ENCODE measurements around the gene AKAP7. TPM values are rescaled to one million over a fixed set of nuclear protein-coding genes. Genes with fewer than 3 reads are reported as not detected.

Gene AKAP7
- total RNA-seq, 2 experiments from 2014 or later, result 6.2 to 6.5 TPM

GRCh38 chr6:131116321-131116720, 18.9 kb upstream of the AKAP7 start:
- intact Hi-C loops (cut with micrococcal nuclease), result loop anchor here (1.0 kb wide), 1 partner anchor 231 kb away; no protein-coding TSS in a partner anchor
- peaks cover 1% of the 10 kb centered on the region for H3K27me3 Mint-ChIP-seq
- POLR2A ChIA-PET, result no interaction called here
- no peak overlapping the region for H3K27ac Mint-ChIP-seq
- CTCF ChIA-PET, result interaction anchor here (0.6 to 7.2 kb wide), 11 partner anchors 10 to 550 kb away, joined by 3 to 117 read pairs (median 6); partner anchors contain the start of gene MED23
- DNase-seq (no peak), ATAC-seq (no peak)
- H3K36me3 Mint-ChIP-seq (ENCODE audit: low read depth), result no peaks in the 10 kb centered on the region
- no peak overlapping the region for H3K4me3 Mint-ChIP-seq
- TF ChIP-seq, protein P1, sequence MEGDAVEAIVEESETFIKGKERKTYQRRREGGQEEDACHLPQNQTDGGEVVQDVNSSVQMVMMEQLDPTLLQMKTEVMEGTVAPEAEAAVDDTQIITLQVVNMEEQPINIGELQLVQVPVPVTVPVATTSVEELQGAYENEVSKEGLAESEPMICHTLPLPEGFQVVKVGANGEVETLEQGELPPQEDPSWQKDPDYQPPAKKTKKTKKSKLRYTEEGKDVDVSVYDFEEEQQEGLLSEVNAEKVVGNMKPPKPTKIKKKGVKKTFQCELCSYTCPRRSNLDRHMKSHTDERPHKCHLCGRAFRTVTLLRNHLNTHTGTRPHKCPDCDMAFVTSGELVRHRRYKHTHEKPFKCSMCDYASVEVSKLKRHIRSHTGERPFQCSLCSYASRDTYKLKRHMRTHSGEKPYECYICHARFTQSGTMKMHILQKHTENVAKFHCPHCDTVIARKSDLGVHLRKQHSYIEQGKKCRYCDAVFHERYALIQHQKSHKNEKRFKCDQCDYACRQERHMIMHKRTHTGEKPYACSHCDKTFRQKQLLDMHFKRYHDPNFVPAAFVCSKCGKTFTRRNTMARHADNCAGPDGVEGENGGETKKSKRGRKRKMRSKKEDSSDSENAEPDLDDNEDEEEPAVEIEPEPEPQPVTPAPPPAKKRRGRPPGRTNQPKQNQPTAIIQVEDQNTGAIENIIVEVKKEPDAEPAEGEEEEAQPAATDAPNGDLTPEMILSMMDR (IDR thresholded peaks at IDR 0.05), result no peak
- no peaks in the 10 kb centered on the region for H3K4me1 Mint-ChIP-seq (ENCODE audit: low read depth)
- no peaks in the 10 kb centered on the region for H3K9me3 Mint-ChIP-seq

DNA sequence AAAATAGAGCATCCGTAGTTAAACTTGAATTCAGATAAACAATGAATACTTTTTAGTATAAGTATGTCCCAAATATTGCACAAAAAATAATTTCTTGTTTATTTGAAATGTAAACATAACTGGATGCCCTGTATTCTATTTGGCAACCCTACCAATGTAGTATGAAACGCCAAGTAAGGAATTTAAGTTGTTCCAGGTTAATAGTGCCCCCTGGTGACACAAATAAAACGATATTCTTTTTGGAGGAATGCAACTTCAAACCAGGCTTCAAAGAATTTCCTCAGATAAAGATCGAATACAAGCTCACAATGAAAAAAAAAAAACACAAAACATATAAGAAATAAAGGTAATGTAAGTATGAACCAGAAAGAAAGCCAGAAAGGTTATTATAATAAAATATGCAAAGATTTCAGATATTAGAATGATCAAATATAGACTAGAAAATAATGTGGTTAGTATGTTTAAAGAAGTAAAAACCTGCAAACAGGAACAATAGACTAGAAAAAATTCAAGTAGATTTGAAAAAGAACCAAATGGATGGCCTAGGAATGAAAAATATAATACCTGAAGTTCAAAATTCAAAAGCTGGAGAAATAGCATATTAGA, 18.4 kb upstream of the AKAP7 start:
- H3K27ac Mint-ChIP-seq, result no peak overlapping the region
- TF ChIP-seq, protein P1 (IDR thresholded peaks at IDR 0.05), result peak; percentile 72
- ChIA-PET POLR2A (no interaction called here), CTCF (interaction anchor here (0.7 to 7.2 kb wide), 20 partner anchors 11 to 512 kb away, joined by 3 to 117 read pairs (median 4); partner anchors contain the start of gene MED23)
- H3K36me3 Mint-ChIP-seq (ENCODE audit: low read depth), result no peaks in the 10 kb centered on the region
- no peak for ATAC-seq
- no peak overlapping the region for H3K4me3 Mint-ChIP-seq
- peaks cover 1% of the 10 kb centered on the region for H3K27me3 Mint-ChIP-seq
- no peak for DNase-seq
- no peaks in the 10 kb centered on the region for H3K4me1 Mint-ChIP-seq (ENCODE audit: low read depth)
- intact Hi-C loops (cut with micrococcal nuclease), result loop anchor here (1.0 kb wide), 1 partner anchor 232 kb away; no protein-coding TSS in a partner anchor
- H3K9me3 Mint-ChIP-seq, result no peaks in the 10 kb centered on the region

- Mint-ChIP-seq H3K36me3 (ENCODE audit: low read depth) (no peaks in the 10 kb centered on the region), H3K9me3 (no peaks in the 10 kb centered on the region), H3K4me3 (no peak overlapping the region), H3K27me3 (no peaks in the 10 kb centered on the region), H3K27ac (no peak overlapping the region), H3K4me1 (ENCODE audit: low read depth) (no peaks in the 10 kb centered on the region)
- ChIA-PET CTCF (interaction anchor here (1.0 to 7.2 kb wide), 6 partner anchors 16 to 416 kb away, joined by 3 to 117 read pairs (median 10); no protein-coding TSS in a partner anchor), POLR2A (no interaction called here)
- ATAC-seq (no peak), DNase-seq (no peak)
- TF ChIP-seq, protein P1 (IDR thresholded peaks at IDR 0.05), result no peak
- intact Hi-C loops (cut with micrococcal nuclease), result no loop called here
Observed at GRCh38 chr6:131117878-131118277, 17.4 kb upstream of the AKAP7 start.

DNA sequence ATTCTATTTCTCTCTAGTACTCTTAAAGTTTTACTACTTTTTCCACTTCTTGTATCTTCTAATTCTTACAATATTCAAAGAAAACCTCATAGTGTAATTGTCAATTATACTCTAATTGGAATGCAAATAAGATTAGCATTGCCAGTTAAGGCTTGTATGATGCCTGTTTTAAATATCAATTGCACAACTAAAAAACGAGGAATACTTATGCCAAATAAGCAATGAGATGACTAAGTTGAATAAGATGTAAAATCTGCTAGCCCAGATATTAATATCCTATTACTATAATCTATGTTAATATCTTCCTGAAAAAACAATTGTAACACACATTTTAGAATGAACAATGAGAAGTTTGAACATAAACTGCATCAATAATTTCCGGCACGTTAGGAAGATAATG, 13.3 kb upstream of the AKAP7 start:
- H3K9me3 Mint-ChIP-seq, result no peaks in the 10 kb centered on the region
- TF ChIP-seq, protein P1 (IDR thresholded peaks at IDR 0.05), result no peak
- DNase-seq (no peak), ATAC-seq (no peak)
- intact Hi-C loops (cut with micrococcal nuclease), result no loop called here
- H3K36me3 Mint-ChIP-seq (ENCODE audit: low read depth), result no peaks in the 10 kb centered on the region
- H3K4me3 Mint-ChIP-seq, result no peak overlapping the region
- ChIA-PET CTCF (interaction anchor here (1.0 to 2.1 kb wide), 3 partner anchors 251 to 412 kb away, joined by 3 to 5 read pairs (median 4); no protein-coding TSS in a partner anchor), POLR2A (no interaction called here)
- no peaks in the 10 kb centered on the region for H3K27me3 Mint-ChIP-seq
- H3K4me1 Mint-ChIP-seq (ENCODE audit: low read depth), result no peaks in the 10 kb centered on the region
- H3K27ac Mint-ChIP-seq, result no peak overlapping the region

DNA sequence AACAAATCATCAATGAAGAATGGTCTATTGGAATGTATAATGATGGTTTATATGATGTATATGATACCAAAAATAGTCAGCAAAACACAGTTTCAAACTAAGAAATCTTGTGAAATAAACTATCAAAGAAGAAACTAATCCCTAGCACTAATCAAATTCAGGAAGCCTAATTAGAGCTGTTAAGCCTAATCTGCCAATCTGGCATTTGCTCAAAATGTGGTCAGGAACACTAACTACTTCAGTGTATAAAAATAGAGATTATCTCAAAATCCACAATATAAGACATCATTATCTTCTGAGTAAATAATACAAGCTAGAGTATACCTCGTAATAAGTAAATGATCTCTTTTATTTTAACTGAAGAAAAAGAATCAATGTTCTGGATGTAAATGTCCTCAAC, 12.8 kb upstream of the AKAP7 start:
- no peaks in the 10 kb centered on the region for H3K9me3 Mint-ChIP-seq
- H3K36me3 Mint-ChIP-seq (ENCODE audit: low read depth), result no peaks in the 10 kb centered on the region
- no peak overlapping the region for H3K4me3 Mint-ChIP-seq
- ChIA-PET POLR2A (no interaction called here), CTCF (interaction anchor here (0.7 to 1.3 kb wide), 3 partner anchors 237 to 411 kb away, joined by 3 to 4 read pairs (median 3); no protein-coding TSS in a partner anchor)
- no peaks in the 10 kb centered on the region for H3K27me3 Mint-ChIP-seq
- TF ChIP-seq, protein P1 (IDR thresholded peaks at IDR 0.05), result no peak
- no peak overlapping the region for H3K27ac Mint-ChIP-seq
- intact Hi-C loops (cut with micrococcal nuclease), result no loop called here
- no peaks in the 10 kb centered on the region for H3K4me1 Mint-ChIP-seq (ENCODE audit: low read depth)
- ATAC-seq (no peak), DNase-seq (no peak)

All from activated CD8-positive, alpha-beta T cell treated with anti-CD3 and anti-CD28 coated beads for 36 hours (primary cell).